AG09319 (cell line): Measurements from ENCODE around the gene CXCL8.

Source experiments
- DNase-seq: peaks from one replicate; pipeline ENCODE4 v3.0.0-alpha.2; 2010; ENCODE audit warnings: low read depth; ENCODE audit errors: extremely low read depth
- CTCF ChIP-seq: IDR thresholded peaks from 2 replicates; pipeline ENCODE4 v1.5.1; 2011; ENCODE audit warnings: low read depth, mild to moderate bottlenecking, inconsistent platforms, low read length, moderate library complexity

Gene CXCL8

GRCh38 chr4:73718375-73719373 is 21.7 kb upstream of the CXCL8 start:
- DNase-seq: no peak
- no peak for TF ChIP-seq CTCF

DNA sequence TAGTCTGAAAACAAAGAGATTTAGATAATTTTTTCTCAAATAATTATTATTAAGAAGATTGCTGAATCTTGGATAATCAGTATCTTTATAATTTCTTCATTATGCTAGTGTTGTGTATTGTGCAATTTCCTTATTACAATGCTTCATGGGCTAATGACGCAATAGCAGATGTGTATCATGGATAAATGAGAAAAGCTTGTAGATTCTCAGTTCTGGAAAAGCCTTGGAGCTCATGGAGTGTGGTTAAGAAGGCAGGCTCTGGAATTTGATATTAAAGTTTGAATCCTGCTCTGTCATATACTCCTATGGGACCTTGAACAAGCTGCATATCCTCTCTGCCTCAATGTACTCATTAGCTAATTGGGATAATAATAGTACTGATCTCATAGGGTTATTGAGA is 18.9 kb upstream of the CXCL8 start:
- no peak for DNase-seq

GRCh38 chr4:73721909-73722308 is 18.5 kb upstream of the CXCL8 start:
- TF ChIP-seq CTCF: no peak
- no peak for DNase-seq

More for the DNA sequence above, 18.9 kb upstream of the CXCL8 start:
- TF ChIP-seq CTCF: no peak

DNA sequence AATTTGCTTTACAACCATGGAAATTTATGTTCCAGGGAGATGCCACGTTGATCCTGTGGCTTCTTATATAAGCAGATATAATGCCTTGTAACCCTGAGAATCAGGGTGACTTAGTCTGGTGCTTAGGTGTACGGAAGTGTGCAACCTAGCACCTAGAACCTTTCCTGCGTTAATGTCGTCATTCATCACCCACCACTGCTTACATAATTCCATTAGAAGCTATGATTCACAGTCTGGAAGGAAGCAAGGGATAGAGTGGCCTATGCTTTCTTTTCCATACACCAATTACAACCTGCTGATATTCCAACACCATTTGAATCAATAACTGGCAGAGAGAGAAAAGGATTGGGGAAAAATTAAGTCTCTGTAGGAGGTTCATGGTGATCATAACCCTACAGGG is 17.3 kb upstream of the CXCL8 start:
- DNase-seq: no peak
- no peak for TF ChIP-seq CTCF

DNA sequence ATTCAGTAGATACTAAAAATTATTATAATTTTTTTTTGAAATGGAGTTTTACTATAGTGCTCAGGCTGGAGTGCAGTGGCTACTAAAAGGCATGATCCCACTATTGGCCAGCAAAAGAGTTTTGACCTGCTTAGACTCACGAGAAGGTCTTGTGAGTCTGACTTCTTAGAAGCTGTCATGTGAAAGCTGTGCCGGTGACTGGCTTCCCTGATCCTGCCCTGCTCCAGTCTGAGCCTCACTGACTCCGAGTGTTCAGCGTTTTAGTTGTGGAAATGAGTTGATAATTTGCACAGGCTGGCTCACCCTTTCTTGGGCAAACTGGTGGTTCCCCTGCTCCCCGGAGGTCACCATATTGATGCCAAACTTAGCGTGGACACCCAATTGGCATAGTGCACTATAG is 16.4 kb upstream of the CXCL8 start:
- TF ChIP-seq CTCF: no peak
- DNase-seq: no peak

- no peak for TF ChIP-seq CTCF
- no peak for DNase-seq
These were observed 14.9 kb upstream of the CXCL8 start for GRCh38 chr4:73725510-73725909.

- TF ChIP-seq CTCF: no peak
- no peak for DNase-seq
These were observed 14.4 kb upstream of the CXCL8 start for GRCh38 chr4:73725985-73726384.
